Activated CD4-positive, alpha-beta T cell treated with anti-CD3 and anti-CD28 coated beads, Interleukin-2, Interleukin-4, amounts not matched to agents 100 ng/mL and 50 ng/mL, durations not matched to agents 16 hours and 8 hours (primary cell): Measurements from ENCODE around the gene LEFTY1.
A peak's percentile ranks its signal among the peaks of the same experiment; 100 is the strongest.

ENCODE experiments used
- DNase-seq: peaks from one replicate; pipeline ENCODE4 v3.0.0-alpha.2; 2020; ENCODE audit warnings: low spot score

Gene LEFTY1

DNA sequence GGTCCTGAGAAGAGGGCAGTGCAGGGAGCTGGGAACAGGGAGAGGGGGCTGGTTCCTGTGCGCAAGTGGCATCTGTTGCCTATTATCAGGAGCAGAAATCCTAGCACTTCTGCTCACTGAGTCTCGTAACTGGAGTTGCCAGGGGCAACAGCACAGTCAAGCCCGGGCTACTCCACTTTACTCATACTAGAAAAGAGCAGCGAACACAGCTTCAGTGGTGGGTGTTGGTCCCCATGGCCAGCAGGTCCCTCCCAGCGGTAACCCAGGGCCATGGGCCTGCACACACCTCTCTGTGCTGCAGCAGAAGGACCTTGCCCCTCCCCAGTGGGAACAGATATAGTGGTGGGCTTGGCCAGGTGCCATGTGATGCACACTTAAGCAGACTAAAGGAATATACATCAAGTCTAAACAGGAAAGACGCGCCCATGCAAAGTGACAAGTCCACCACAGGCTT is 26.6 kb upstream of the LEFTY1 start:
- no peak for DNase-seq

DNA sequence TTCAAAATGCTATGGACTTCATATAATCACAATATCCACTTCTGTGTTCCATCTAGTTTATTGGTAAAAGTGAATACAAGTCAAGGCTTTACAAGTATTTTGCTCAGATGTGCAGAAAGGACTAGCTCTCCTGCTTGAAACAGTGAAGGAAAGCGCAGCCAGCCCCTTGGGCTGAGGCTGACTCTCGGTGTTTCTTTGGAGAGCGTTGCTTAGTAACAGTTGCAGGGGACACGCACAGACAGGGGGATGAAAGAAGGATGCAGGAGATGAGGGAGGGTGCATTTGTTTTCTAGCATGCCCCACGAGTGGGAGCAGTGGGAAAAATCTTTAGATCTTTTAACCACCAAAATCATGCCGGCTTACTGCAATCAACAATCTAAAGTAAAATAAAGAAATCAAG is 26.0 kb upstream of the LEFTY1 start:
- DNase-seq, result no peak

DNA sequence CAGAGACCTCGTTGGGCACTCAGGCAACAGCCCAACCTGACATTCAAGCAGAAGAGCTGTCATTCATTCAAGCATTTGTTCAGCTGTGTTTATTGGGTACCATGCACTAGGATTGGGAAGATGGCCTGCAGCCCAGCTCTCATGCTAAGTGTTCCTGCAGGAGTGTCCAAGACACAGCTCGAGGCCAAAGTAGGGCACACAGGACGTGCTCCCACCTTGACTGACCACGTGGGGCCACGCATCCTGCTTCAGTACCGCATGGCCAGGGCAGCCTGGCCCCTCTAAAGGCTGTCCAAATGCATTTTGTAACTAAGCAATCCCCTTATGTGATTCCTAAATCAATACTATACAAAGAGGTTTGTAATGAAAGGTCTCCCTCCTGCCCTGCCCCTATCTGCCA is 25.4 kb upstream of the LEFTY1 start:
- no peak for DNase-seq

DNA sequence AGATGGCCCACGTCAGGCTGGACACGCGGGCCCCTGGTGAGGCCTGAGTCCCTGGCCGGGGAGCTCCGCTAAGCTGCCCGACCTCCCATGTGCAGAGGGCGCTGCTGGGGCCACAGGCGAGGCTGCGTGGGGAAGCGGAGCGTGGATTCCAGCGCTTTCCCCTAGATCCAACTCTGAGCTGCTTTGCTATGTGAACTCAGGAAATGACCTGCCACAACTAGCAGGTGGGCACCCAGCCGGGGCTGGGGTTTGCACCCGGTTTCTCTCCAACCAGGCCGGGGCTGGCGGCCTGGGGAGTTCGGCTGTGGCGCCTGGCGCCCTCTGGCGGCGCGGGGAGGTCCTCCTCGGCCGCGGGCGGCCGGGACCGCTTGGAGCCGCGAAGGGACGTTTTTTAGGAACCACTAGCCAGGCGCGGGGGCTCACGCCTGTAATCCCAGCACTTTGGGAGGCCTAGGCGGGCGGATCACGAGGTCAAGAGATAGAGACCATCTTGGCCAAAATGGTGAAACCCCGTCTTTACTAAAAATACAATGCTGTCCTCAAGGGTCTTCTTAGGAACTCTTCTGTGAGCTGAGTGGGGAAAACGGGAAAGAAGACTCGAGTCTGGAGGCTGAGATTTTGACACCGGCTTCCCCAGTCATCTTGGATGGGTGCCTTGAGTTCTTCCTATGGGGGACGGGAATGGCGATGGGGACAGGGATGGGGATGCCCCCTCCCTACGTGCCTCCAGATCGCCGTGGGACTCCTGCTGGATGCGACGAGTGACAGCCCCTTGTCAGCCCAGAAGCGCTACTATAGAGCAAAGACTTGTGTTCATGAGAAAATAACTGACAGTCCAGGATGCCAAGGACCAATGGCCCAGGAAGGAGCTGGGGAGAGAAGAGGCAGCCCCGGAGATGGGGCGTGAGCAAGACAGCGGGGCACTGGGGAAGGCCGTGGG is 22.5 kb upstream of the LEFTY1 start:
- peak; percentile 65 for DNase-seq

DNA sequence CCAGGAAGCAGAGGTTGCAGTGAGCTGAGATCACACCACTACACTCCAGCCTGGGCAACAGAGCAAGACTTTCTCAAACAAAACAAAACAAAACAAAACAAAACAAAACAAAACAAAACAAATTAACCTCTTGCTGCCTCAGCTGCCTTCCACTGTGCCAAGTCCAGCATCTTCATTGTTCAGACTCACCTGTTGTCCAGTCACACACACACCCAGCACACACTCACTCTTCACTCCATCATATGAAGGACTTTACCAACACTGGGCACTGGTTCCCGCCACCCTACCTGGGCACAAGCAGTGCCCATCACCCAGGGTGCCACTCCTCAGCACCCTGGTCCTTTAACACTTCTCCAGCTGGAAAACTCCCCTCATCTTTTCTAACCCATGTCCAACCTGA is 20.5 kb upstream of the LEFTY1 start:
- no peak for DNase-seq

DNA sequence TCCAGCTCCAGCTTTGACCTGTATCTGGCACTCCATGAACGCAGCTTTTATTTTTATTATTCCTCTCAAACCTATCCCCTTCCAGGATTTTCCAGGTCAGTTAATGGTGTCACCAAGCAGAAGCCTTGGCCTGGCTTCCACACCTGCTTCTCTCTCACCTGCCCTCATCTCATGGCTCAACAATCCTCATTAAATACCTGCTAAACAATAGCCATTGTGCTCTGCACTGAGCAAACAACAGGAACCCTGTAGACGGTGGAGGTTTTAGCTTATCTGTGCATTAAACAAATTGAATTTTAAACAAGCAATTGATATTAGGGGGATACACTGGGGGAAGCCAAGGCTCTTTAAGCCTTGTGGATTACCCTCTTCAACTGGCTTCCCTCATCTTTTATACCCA is 19.8 kb upstream of the LEFTY1 start:
- DNase-seq, result no peak

DNA sequence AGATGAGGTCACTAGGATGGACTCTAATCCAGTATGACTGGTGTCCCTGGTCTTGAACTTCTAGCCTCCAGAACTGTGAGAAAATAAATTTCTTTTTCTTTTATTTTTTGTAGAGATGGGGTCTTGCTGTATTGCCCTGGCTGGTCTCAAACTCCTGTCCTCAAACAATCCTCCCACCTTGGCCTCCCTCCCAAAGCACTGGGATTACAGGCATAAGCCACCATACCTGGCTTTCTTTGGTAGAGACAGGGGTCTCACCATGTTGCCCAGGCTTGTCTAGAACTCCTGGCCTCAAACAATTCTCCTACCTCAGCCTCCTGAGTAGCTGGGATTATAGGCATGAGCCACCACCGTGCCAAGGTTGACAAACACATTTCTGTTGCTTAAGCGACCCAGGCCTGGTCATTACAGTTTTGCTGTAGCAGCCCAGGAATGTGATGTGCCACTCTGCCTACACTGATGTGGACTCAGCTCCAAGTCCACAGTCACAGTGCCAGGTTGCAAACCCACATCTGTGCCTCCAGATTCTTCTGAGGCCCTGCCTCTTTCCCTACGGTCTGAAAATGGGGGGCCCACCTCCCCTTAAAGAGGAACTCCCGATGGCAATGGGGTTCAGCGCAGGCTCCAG is 19.2 kb upstream of the LEFTY1 start:
- no peak for DNase-seq

DNA sequence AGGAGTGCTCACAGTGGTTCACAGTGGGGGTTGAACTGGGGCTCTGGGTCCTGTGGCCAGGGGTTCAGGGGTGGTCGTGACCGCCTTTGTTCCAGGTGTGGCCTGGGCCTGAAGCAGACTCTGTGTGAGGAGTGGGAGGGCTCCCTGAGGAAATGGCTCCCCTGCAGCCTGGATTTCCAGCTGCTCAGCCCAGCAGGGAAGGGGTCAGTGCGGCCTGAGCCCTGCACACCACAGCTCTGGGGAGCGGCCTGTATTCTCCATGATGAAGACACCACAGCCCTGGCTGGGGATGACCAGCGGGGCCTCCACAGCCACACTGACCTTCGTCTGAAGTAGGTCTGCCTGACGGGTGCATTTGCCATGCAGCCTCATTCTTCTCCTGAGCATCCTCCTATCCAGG is 18.4 kb upstream of the LEFTY1 start:
- DNase-seq, result no peak

DNA sequence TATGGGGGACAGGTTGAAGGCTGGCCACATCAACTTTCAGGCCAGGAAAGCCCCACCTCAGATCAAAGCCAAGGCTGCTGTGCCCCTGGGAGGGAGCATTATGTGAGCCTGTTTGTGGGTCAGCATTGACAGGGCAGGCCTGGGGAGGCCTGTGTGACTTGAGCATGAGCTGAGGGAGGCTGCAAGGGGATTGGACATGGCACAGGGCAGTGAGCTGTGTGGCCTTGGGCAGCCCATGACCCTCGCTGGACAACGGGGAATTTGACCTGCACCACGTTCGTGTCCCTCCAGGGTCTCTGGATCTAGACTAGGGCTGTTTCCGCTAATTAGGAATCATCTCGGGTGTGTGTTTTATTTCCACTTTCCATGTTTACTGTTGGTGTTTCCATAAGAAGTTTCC is 17.5 kb upstream of the LEFTY1 start:
- DNase-seq, result no peak

DNA sequence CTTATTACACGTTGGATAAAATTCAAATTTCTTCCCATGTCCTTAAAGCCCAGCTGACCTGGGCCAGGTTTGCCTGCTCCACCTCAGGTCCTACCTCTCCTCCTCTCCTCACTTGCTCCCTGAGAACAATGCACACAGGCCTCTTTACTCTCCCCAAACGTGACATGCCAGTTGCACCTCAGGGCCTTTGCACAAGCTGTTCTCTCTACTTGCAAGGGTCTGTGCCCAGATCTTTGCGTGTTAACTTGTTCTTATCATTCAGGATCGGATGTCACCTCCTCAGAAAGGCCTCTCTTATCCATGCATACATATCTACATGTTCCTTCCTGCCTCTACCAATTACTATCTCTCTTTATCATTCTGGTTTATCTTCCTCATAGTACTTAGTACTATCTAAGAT is 14.7 kb upstream of the LEFTY1 start:
- DNase-seq, result no peak

DNA sequence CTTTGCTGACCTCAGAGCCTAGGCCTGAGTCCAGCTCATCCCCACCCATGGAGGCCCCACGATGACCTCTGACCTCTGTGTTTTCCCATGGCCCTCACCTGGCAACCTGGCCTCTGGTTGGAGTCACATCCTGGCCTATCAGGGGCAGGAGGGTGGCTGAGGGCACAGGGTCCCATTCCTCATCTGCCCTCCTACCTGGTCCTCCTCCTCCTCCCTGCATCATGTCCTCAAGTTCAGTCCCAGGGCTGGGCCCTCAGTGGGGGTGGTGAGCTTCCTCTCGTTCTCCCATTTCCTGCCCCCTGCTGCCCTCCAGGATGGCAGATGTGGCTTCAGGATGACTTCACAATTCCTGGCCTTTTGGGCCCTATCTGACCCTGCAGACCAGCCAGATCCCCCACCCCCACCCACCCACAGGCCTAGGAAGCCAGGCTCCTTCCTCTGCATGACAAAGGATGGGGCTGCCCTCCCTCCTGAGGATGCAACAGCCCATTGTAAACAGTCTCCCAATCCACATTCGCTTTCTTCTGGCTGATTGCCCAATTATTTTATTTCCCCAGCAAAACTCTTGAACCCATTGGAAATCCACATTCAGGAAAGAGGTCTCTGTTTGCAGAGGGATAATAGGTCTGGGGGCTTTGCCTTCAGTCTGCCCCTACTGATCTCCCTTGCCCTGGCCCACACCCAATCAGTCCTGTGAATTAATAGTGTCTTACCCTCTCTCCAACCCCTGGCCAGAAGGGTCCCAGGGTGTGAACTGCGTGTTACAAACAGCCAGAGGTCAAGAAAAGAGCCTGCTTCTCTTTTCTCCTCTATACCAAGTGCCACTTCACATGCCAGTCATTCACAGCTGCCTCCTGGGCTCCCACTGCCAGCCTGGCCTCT is 10.3 kb upstream of the LEFTY1 start:
- no peak for DNase-seq

DNA sequence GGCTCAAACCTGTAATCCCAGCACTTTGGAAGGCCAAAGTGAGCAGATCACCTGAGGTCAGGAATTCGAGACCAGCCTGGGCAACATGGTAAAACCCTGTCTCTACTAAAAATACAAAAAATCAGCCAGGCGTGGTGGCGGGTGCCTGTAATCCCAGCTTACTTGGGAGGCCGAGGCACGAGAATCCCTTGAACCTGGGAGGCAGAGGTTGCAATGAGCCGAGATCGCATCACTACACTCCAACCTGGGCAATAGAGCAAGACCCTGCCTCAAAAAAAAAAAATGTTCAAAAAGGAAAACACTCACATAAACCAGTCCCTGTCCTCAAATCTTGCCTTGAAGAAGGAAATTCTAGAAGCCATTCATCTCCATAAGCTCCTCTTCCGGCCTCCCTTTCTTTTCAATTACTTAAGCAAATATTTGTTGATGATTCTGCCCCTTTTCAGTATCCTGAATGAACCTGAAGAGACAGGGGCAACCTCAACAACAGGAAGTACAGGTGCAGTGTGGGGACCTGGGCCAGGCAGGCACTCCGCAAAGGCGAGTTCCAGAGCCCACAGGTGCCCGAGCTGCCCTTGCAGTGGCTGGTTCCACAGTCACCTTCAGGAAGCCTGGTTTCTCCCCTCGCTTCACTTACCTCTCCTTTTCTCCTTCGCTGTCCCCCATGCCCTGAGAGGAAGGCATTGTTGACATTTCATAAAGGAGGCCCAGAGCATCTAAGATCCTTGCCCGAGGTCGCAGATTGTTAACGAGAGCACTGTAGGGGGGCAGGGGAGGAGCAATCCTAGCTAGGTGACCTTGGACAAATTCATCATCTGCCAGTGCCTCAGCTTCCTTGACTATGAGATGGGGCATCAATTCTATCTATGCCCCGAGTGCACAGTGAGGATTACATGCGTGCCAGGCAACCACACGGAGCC is 8.9 kb upstream of the LEFTY1 start:
- no peak for DNase-seq

DNA sequence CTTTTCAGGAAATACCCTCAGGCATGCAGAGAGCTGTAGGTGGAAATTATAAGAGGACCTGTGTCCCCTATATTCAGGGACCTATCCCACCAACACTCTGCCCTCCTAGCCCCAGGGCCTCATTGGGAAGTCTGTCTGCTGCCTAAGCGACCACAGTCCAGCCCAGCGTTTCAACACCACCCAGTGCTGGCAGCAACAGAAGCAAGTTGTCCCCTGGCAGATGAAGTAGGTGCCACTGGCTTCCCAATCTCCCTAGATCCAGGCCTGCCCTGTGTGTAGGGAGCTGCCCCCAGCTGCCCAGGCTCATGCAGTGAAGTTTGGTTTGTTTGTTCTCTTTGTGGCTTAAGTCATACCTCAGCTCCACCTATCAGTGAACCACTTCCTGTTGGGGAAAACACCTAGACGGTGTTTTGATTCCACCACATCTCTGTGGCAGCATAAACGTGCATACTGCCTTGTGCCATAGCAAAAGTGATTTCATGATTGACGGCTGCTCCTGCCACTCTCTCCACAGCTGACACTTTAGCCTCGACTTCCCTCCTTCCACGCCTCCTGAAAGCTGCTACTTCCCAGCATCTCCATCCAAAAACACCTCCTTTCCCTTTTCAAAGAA is 8.1 kb upstream of the LEFTY1 start:
- DNase-seq, result peak; percentile 92

DNA sequence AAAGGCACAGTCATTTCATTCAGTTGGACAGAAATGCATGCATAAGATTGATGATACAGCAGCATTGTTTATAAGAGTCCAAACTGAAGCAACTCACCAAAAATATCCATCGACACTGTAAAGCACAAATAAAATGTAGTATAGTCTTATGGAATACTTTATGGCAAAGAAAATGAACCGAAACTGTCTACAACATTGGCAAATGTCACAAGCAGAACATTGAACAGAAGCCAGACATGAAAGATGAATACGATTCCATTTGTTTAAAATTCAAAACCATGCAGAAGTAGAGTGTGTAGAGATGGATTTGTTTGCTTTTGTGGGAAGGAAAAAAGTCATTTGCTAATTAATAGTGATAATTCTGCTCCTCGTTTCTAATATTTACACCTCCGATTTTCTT is 7.5 kb upstream of the LEFTY1 start:
- no peak for DNase-seq

DNA sequence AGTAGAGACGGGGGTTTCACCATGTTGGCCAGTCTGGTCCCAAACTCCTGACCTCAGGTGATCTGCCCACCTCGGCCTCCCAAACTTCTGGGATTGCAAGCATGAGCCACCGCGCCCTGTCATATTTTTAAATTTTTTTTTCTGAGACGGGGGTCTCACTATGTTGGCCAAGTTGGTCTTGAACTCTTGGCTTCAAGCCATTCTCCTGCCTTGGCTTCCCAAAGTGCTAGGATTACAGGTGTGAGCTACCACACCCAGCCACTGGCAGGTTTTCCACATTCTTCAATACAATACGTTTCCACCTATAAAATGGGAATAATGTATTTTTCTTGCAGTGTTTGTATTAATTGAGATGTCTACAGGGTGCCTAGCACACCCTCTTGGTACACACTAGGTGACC is 3.4 kb upstream of the LEFTY1 start:
- no peak for DNase-seq

DNA sequence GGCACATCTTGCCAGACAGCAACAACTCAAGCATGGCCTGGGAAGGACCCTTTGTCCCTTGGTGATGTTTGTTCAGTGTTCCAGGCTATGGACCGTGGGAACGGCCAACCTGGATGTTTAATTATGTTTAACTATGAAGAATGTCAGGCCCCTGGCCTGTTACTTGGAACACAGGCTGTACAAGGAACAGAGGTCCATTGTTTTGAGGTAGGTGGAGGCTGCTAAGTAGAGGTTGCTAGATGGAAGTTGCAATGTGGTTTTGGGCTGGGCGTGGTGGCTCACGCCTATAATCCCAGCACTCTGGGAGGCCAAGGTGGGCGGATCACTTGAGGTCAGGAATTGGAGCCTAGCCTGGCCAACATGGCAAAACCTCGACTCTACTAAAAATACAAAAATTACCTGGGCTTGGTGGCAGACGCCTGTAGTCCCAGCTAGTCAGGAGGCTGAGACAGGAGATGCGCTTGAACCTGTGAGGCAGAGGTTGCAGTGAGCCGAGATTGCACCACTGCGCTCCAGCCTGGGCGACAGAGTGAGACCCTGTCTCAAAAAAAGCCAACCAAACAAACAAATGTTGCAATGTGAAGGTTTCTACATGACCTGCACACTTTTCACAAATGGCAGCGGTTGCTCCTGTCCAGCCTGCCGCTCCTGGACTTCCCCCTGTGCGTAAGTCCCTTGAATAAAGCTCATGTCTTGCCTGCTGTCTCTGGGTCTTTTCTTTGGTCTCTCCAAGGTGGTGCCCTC is 2.5 kb upstream of the LEFTY1 start:
- no peak for DNase-seq

DNA sequence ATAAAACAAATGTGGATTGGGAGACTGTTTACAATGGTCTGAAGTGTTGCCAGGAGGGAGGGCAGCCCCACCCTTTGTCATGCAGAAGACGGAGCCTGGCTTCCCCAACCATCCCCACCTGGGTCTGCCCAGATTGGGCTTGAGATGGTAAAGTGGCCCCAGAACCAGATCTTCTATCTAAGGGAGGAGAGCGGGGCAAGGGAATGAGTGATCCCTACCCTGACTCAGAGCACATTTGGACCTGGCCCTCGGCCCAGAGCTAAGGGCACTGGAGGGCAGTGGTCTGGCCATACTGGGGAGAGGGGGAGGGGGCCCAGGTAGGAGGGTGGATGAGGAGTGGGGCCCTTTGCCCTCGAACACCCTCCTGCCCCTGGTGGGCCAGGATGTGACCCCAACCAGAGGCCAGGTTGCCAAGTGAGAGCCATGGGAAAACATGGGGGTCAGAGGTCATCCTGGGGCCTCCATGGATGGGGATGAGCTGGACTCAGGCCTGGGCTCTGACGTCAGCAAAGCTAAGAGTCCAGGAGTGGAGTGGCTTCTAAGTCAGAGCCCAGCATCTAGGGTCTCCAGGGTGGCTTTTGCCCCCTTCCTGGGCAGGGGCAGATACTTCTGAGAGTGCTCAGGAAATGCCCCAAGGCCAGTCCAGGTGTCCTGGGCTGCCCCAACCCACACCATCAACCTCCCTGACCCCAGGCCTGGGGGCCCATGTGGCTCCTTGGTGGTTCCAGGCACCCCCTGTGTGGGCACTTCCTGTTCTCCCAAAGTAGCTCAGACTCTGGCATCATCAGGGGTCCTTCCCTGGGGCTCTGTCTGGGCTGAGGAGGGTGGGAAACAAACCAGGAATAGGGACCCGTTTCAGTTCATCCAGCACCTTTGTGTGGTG is 1.6 kb upstream of the LEFTY1 start:
- DNase-seq, result no peak

DNA sequence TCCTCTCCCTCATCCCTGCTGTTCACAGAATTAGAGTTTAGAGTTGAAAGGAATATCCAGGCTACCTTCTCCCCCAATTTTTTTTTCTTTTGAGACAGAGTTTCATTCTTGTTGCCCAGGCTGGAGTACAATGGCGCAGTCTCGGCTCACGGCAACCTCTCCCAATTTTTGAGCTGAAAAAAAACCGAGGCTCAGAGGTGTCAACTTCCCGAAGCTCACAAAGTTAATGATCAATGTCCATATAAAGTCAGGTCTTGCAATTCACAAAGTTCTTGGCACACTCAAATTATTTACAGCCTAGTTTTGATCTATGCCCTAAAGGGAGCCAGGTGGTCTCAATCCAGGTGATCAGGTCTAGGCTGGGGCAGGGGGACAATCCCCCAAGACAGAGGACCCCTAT is 797 bp upstream of the LEFTY1 start:
- no peak for DNase-seq

DNA sequence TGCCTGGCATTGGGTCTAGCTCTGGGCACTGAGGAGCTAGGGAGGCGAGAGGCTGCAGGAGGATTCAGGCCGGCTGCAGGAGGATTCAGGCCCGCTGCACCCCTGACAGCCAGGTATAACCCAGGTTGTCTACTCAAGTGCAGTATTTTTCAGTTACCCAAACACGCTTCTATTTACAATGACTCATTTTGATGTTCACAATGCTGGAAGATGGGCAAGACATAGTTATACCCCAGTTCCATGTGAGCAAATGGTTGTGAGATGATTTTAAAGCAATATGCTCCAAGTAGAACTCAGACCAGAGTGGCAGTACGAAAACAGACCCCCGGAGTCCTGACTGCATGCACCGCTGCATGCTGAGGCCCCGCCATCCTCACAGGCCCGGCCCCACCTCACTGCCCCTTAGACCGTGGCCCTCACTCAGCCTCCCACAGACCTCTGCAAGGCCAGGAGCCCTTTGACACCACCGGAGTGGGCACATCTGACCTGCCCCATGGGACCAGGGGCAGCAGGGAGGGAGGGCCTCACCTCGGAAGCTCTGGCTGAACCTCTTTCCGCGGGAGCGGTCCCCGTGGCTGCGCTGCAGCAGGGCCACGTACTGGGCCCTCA is 553 bp downstream of the LEFTY1 start:
- DNase-seq, result no peak
